HepG2 (cell line): Measurements from ENCODE around the gene TBL2. TPM values are rescaled to one million over a fixed set of nuclear protein-coding genes. Genes with fewer than 3 reads are reported as not detected.
A peak's percentile ranks its signal among the peaks of the same experiment; 100 is the strongest.

Source experiments
- ATF7 ChIP-seq, 2 experiments: fragments of 450-650 bp in 1 of 2; sonication (generic) in 1 of 2; formaldehyde crosslinking in 1 of 2; IDR thresholded peaks; 2 replicates each; pipeline versions ENCODE4 v1.4.0 to v1.6.1; 2016 to 2020; ENCODE audit warnings: antibody characterized with exemption in 1 of 2, mild to moderate bottlenecking in 1 of 2, missing genetic modification reagents in 1 of 2
- CEBPB ChIP-seq: IDR thresholded peaks from 2 replicates; pipeline ENCODE4 v1.6.1; 2011; ENCODE audit warnings: low read depth, low read length, improper control_type of control experiment, borderline replicate concordance
- DNMT1 ChIP-seq: sonication (generic); formaldehyde crosslinking; IDR thresholded peaks from 2 replicates; pipeline ENCODE4 v1.5.1; 2020; ENCODE audit warnings: mild to moderate bottlenecking, missing genetic modification reagents
- FOXP1 ChIP-seq, 2 experiments: fragments of 450-650 bp in 1 of 2; IDR thresholded peaks; 2 replicates each; pipeline ENCODE4 v1.6.1; 2017 to 2018; ENCODE audit warnings: antibody characterized with exemption in 1 of 2
- GMEB2 ChIP-seq: IDR thresholded peaks from 2 replicates; pipeline ENCODE4 v1.6.1; 2016; ENCODE audit warnings: missing biosample characterization, missing genetic modification reagents, low read depth
- HBP1 ChIP-seq: IDR thresholded peaks from 2 replicates; pipeline ENCODE4 v1.6.1; 2016; ENCODE audit warnings: low read depth, control low read depth
- KDM1A ChIP-seq: IDR thresholded peaks from 2 replicates; pipeline ENCODE4 v1.6.1; 2016; ENCODE audit warnings: missing compliant biosample characterization
- KDM4B ChIP-seq: sonication (generic); formaldehyde crosslinking; IDR thresholded peaks from 2 replicates; pipeline ENCODE4 v1.4.0; 2020; ENCODE audit warnings: missing genetic modification reagents
- PRDM15 ChIP-seq: sonication (generic); formaldehyde crosslinking; IDR thresholded peaks from 2 replicates; pipeline ENCODE4 v1.4.0; 2020; ENCODE audit warnings: missing genetic modification reagents
- SMC3 ChIP-seq: IDR thresholded peaks from 2 replicates; pipeline ENCODE4 v1.6.1; 2011; ENCODE audit warnings: low read length, improper control_type of control experiment
- TRIM24 ChIP-seq: sonication (generic); formaldehyde crosslinking; IDR thresholded peaks from 2 replicates; pipeline ENCODE4 v1.8.0; 2022; ENCODE audit warnings: mild to moderate bottlenecking, missing genetic modification reagents
- ZNF292 ChIP-seq: sonication (generic); formaldehyde crosslinking; IDR thresholded peaks from 2 replicates; pipeline ENCODE4 v1.8.1; 2022; ENCODE audit warnings: mild to moderate bottlenecking, low read depth, missing genetic modification reagents, borderline replicate concordance
- ZNF414 ChIP-seq: sonication (generic); formaldehyde crosslinking; IDR thresholded peaks from 2 replicates; pipeline ENCODE4 v1.5.0; 2020; ENCODE audit warnings: missing genetic modification reagents
- polyA plus RNA-seq, 8 experiments: library from polyadenylated mRNA; depleted of rRNA in 3 of 8; stranded (reverse) in 7 of 8; unstranded in 1 of 8; fragments of >200 nt; fragmentation: Illumina TruSeq in 4 of 8; extraction: Trizol in 4 of 8; gene quantifications; 2 replicates each; pipeline versions ENCODE4 v1.2.1 to v1.2.3, GENCODE V29; 2011 to 2016; ENCODE audit warnings: low read depth in 4 of 8, missing spikeins in 1 of 8, mixed read lengths in 1 of 8; ENCODE audit not compliant: insufficient read depth in 1 of 8
- total RNA-seq, 5 experiments: library from RNA; depleted of rRNA; stranded (reverse); fragments of >200 nt; fragmentation: Illumina TruSeq; extraction: Trizol; gene quantifications; 2 replicates each; pipeline ENCODE4 v1.2.3, GENCODE V29; 2016; ENCODE audit warnings: low read depth in 1 of 5
- TF ChIP-seq, protein P1 (sequence below): sonication (generic); formaldehyde crosslinking; IDR thresholded peaks from 2 replicates; pipeline ENCODE4 v1.5.0; 2020; ENCODE audit warnings: missing genetic modification reagents, mild to moderate bottlenecking, borderline replicate concordance
- TF ChIP-seq, protein P2 (sequence below): sonication (generic); formaldehyde crosslinking; IDR thresholded peaks from 2 replicates; pipeline ENCODE4 v1.4.0; 2020; ENCODE audit warnings: missing genetic modification reagents, mild to moderate bottlenecking, borderline replicate concordance

TBL2 gene
- total and polyA plus RNA-seq, 2 of the 13 experiments (the other 11 are each of a cell fraction or from before 2014, with no cell fraction given) = 43.4 to 47.2 TPM

GRCh38 chr7:73612598-73613269, 34.4 kb upstream of the TBL2 start (continued):
- TF ChIP-seq GMEB2 (CRISPR knock-in tag) (no peak), DNMT1 (CRISPR knock-in tag) (no peak), KDM1A (no peak), KDM4B (peak; percentile 48; the same call in 1 of the 2 replicates), ZNF414 (peak; percentile 89; the same call in 1 of the 2 replicates), ZNF292 (CRISPR knock-in tag) (peak; percentile 87), TRIM24 (peak; percentile 74), CEBPB (peak; percentile 31; the same call in 1 of the 2 replicates), HBP1 (CRISPR knock-in tag) (no peak; the same call in 1 of the 2 replicates), FOXP1 (IDR thresholded peaks at IDR 0.05) (peak; percentile 83), FOXP1 (CRISPR knock-in tag; IDR thresholded peaks at IDR 0.05) (peak; percentile 97), PRDM15 (CRISPR knock-in tag) (no peak; the same call in 1 of the 2 replicates), ATF7 (IDR thresholded peaks at IDR 0.05) (no peak), ATF7 (CRISPR knock-in tag; IDR thresholded peaks at IDR 0.05) (no peak), SMC3 (peak; percentile 28; the same call in 1 of the 2 replicates)
- TF ChIP-seq, protein P1, sequence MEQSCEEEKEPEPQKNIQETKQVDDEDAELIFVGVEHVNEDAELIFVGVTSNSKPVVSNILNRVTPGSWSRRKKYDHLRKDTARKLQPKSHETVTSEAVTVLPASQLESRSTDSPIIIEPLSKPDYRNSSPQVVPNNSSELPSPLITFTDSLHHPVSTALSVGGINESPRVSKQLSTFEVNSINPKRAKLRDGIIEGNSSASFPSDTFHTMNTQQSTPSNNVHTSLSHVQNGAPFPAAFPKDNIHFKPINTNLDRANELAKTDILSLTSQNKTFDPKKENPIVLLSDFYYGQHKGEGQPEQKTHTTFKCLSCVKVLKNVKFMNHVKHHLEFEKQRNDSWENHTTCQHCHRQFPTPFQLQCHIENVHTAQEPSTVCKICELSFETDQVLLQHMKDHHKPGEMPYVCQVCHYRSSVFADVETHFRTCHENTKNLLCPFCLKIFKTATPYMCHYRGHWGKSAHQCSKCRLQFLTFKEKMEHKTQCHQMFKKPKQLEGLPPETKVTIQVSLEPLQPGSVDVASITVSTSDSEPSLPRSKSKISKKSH (CRISPR knock-in tag) = 0 out of 2 replicates have a peak, but pooled peaks have one; percentile 60
- TF ChIP-seq, protein P2, sequence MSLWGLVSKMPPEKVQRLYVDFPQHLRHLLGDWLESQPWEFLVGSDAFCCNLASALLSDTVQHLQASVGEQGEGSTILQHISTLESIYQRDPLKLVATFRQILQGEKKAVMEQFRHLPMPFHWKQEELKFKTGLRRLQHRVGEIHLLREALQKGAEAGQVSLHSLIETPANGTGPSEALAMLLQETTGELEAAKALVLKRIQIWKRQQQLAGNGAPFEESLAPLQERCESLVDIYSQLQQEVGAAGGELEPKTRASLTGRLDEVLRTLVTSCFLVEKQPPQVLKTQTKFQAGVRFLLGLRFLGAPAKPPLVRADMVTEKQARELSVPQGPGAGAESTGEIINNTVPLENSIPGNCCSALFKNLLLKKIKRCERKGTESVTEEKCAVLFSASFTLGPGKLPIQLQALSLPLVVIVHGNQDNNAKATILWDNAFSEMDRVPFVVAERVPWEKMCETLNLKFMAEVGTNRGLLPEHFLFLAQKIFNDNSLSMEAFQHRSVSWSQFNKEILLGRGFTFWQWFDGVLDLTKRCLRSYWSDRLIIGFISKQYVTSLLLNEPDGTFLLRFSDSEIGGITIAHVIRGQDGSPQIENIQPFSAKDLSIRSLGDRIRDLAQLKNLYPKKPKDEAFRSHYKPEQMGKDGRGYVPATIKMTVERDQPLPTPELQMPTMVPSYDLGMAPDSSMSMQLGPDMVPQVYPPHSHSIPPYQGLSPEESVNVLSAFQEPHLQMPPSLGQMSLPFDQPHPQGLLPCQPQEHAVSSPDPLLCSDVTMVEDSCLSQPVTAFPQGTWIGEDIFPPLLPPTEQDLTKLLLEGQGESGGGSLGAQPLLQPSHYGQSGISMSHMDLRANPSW (CRISPR knock-in tag) = peak; percentile 68; the same call in 1 of the 2 replicates
